Lung (tissue), 12 donors: ENCODE data around the gene DCAF4. TPM values are rescaled to one million over a fixed set of nuclear protein-coding genes. Genes with fewer than 3 reads are reported as not detected.
"Not testable (repeated sequence)": the region's sequence is repeated elsewhere in the genome, so short reads cannot be mapped to it uniquely, and the experiment has no call there.

Source experiments
- ATAC-seq: fragments of 200-7000 bp; cut with Tn5 transposase; one replicate; pipeline ENCODE4 v1.9.1; 2020; ENCODE audit warnings: moderate number of reproducible peaks; ENCODE audit not compliant: insufficient read depth, low FRiP score
- DNase-seq, 3 donors: peaks; one replicate each; pipeline ENCODE4 v3.0.0-alpha.2; 2013 to 2017
- H3K27ac ChIP-seq, 2 donors: one replicate each; pipeline ENCODE4 v1.5.1; 2013; ENCODE audit warnings: mild to moderate bottlenecking in 2 of 2, moderate library complexity in 2 of 2, control low read depth in 1 of 2, inconsistent platforms in 1 of 2, low read depth in 1 of 2, low read length in 1 of 2
- H3K27me3 ChIP-seq, 3 donors: one replicate each; pipeline ENCODE4 v1.5.1; 2013; ENCODE audit warnings: low read length in 2 of 3; ENCODE audit not compliant: control insufficient read depth in 3 of 3, insufficient read depth in 3 of 3
- H3K36me3 ChIP-seq, 4 donors: one replicate each; pipeline ENCODE4 v1.5.1; 2013; ENCODE audit warnings: low read length in 4 of 4, mild to moderate bottlenecking in 1 of 4, moderate library complexity in 1 of 4; ENCODE audit not compliant: control insufficient read depth in 4 of 4, insufficient read depth in 4 of 4
- H3K4me1 ChIP-seq, 5 donors: one replicate each; pipeline ENCODE4 v1.5.1; 2013; ENCODE audit warnings: low read length in 5 of 5, mild to moderate bottlenecking in 2 of 5, moderate library complexity in 1 of 5; ENCODE audit not compliant: control insufficient read depth in 5 of 5, insufficient read depth in 5 of 5
- H3K4me3 ChIP-seq: one replicate; pipeline ENCODE4 v1.5.1; 2013; ENCODE audit warnings: mild to moderate bottlenecking, control low read depth, moderate library complexity
- H3K9ac ChIP-seq, 2 donors: one replicate each; pipeline ENCODE4 v1.5.1; 2013; ENCODE audit warnings: low read length in 2 of 2, control low read depth in 1 of 2; ENCODE audit not compliant: insufficient read depth in 1 of 2
- H3K9me3 ChIP-seq, 4 donors: one replicate each; pipeline ENCODE4 v1.5.1; 2013; ENCODE audit warnings: low read length in 3 of 4, mild to moderate bottlenecking in 1 of 4, moderate library complexity in 1 of 4; ENCODE audit not compliant: control insufficient read depth in 4 of 4, insufficient read depth in 3 of 4
- WGBS, 2 donors: extraction: QIAGEN DNeasy Blood & Tissue Kit; methylation state at CpG; one replicate each; pipeline ENCODE4 v1.1.7; 2013; 5-methylcytosine and 5-hydroxymethylcytosine counted together
- polyA plus RNA-seq, 2 donors: library from polyadenylated mRNA; stranded (reverse); fragments of 200-250 nt; gene quantifications; one replicate each; pipeline ENCODE4 v1.2.1, GENCODE V29; 2013
- total RNA-seq, 2 donors: library from RNA; depleted of rRNA in 1 of 2; stranded (reverse); fragments of >200 nt in 1 of 2; gene quantifications; one replicate each; pipeline ENCODE4 v1.2.1, GENCODE V29; 2014 to 2021
- TF ChIP-seq, protein P1 (sequence below): IDR thresholded peaks from 2 replicates; pipeline ENCODE4 v1.5.1; 2012; ENCODE audit warnings: mild to moderate bottlenecking; ENCODE audit errors: control extremely low read depth, extremely low read depth
- donor health status: control.
- donor health status: control.
- donor health status: Bipolar disorder and iron deficiency.
- donor health status: healthy.
- donor health status: DM: yes; HTN: yes; CAD: no.

The DCAF4 gene
- total and polyA plus RNA-seq, 4 donors, result 5.2 to 13.5 (median 11.2) TPM

DNA sequence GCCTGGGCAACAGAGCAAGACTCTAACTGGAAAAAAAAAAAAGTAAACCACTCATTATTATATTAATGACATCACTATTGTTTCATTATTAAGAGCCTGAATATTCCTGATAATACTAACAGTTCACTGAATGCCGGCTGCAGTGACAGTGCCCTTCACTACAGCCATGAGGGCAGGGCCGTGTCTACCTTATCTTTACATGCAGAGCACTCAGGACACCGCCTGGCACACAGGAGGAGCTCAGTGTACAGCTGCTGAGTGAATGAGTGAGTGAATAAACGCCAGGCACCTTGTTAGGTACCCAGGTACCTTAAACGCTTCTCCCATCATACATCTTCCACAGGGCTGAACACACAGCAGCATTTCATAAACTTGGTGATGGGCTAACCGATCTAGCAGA lies 77.4 kb downstream of the DCAF4 start:
- Histone ChIP-seq H3K4me1 (peaks cover 0 to 8% (median 0%) of the 10 kb centered on the region in 5 donors), H3K9ac (no peak overlapping the region), H3K9me3 (no peaks in the 10 kb centered on the region), H3K27me3 (no peaks in the 10 kb centered on the region), H3K4me3 (no peak overlapping the region), H3K36me3 (peaks cover 0 to 22% (median 4%) of the 10 kb centered on the region in 4 donors), H3K27ac (no peak overlapping the region)
- ATAC-seq, result no peak
- WGBS, 2 donors, result 90 to 92% methylated on average over 6 of the region's 6 CpGs
- TF ChIP-seq, protein P1, sequence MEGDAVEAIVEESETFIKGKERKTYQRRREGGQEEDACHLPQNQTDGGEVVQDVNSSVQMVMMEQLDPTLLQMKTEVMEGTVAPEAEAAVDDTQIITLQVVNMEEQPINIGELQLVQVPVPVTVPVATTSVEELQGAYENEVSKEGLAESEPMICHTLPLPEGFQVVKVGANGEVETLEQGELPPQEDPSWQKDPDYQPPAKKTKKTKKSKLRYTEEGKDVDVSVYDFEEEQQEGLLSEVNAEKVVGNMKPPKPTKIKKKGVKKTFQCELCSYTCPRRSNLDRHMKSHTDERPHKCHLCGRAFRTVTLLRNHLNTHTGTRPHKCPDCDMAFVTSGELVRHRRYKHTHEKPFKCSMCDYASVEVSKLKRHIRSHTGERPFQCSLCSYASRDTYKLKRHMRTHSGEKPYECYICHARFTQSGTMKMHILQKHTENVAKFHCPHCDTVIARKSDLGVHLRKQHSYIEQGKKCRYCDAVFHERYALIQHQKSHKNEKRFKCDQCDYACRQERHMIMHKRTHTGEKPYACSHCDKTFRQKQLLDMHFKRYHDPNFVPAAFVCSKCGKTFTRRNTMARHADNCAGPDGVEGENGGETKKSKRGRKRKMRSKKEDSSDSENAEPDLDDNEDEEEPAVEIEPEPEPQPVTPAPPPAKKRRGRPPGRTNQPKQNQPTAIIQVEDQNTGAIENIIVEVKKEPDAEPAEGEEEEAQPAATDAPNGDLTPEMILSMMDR, result no peak
- no peak for DNase-seq

DNA sequence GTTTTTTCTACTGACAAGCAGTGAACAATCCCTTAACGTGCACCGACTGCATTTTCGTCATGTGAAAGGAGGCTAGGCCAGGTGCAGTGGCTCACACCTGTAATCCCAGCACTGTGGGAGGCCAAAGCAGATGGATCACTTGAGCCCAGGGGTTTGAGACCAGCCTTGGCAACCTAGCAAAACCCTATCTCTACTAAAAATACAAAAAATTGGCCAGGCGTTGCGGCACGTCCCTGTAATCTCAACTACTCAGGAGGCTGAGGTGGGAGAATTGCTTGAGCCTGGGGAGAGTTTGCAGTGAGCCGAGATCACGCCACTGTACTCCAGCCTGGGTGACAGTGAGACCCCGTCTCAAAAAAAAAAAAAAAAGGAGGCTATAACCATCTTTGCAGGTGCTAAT lies 78.4 kb downstream of the DCAF4 start:
- ATAC-seq, H3K4me1 ChIP-seq, DNase-seq, H3K9ac ChIP-seq, H3K27ac ChIP-seq, H3K9me3 ChIP-seq, H3K27me3 ChIP-seq, H3K4me3 ChIP-seq: not testable (repeated sequence)
- 96 to 98% methylated on average over 9 of the region's 9 CpGs for WGBS, 2 donors
- peaks cover 0 to 22% (median 8%) of the 10 kb centered on the region in 4 donors for H3K36me3 ChIP-seq

DNA sequence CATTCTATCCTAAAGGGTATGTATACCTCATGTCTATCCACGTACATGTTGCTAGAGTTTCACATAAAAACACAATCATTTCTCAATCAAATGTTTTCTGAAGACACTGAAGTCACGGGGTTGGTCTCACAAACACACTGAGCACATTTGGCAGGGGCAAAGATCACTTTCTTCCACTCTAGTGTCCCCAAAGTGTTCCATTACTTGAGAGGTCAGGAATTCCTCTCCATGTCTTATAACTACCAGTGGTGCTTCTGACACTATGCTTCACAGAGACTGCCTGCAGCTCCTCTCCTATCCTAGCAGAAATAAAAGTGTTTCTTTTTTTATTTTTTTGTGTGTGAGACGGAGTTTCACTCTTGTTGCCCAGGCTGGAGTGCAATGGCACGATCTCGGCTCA lies 81.6 kb downstream of the DCAF4 start:
- TF ChIP-seq, protein P1, result no peak
- DNase-seq (no peak), ATAC-seq (no peak)
- Histone ChIP-seq H3K4me1 (peaks cover 0 to 5% (median 0%) of the 10 kb centered on the region in 5 donors), H3K4me3 (no peak overlapping the region), H3K27ac (no peak overlapping the region), H3K27me3 (no peaks in the 10 kb centered on the region), H3K36me3 (peaks cover 0 to 20% (median 8%) of the 10 kb centered on the region in 4 donors), H3K9ac (no peak overlapping the region), H3K9me3 (no peaks in the 10 kb centered on the region)
- whole genome bisulfite sequencing, 2 donors, result 80 to 85% methylated on average over 5 of the region's 5 CpGs

DNA sequence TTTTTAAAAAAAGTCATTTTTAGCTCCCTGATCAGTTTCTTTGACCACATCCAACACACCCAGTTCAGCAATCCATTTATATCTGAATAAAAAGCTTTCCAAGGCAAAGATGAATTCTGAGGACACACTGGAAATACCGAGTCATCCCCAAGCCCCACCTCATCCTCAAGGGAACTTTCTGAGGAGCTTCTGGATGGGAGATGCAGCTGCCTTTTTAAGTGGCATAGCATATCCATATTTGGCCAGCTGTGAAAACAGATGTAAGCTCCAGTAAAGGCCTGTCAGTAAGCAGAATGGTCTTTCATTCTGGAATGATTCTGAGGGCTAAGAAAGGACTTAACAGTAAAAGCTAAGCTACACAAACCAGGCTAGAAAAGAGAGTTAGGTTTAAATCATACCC lies 82.2 kb downstream of the DCAF4 start:
- Histone ChIP-seq H3K4me1 (peaks cover 0 to 5% (median 0%) of the 10 kb centered on the region in 5 donors), H3K36me3 (peaks cover 0 to 24% (median 8%) of the 10 kb centered on the region in 4 donors), H3K27ac (no peak overlapping the region), H3K9ac (no peak overlapping the region), H3K27me3 (no peaks in the 10 kb centered on the region), H3K9me3 (no peaks in the 10 kb centered on the region), H3K4me3 (no peak overlapping the region)
- TF ChIP-seq, protein P1, result no peak
- DNase-seq (no peak), ATAC-seq (no peak)
- 69 to 92% methylated on average over 1 of the region's 1 CpG for WGBS, 2 donors

Other genes starting within 250 kb of the DCAF4 start
- gene DPF3, start 32.4 kb upstream of the DCAF4 start, total RNA-seq, result 1 to 10 TPM in 1 of 2 donors, under 1 TPM in 1; 0.74 to 3.9 TPM
- gene DPF3, start 32.4 kb upstream of the DCAF4 start, polyA plus RNA-seq, result under 1 TPM; 0.17 to 0.30 TPM
- gene ZFYVE1, start 100.6 kb downstream of the DCAF4 start, total RNA-seq, result 10 to 100 TPM; 17.1 to 17.7 TPM
- gene ZFYVE1, start 100.6 kb downstream of the DCAF4 start, polyA plus RNA-seq, result 10 to 100 TPM in 1 of 2 donors, 1 to 10 TPM in 1; 4.1 to 11.4 TPM
- gene RBM25, start 132.1 kb downstream of the DCAF4 start, total RNA-seq, result 100 to 1,000 TPM in 1 of 2 donors, 10 to 100 TPM in 1; 59.4 to 103 TPM
- 10 to 100 TPM; 27.9 to 50.7 TPM for gene RBM25, start 132.1 kb downstream of the DCAF4 start, polyA plus RNA-seq
- gene PSEN1, start 210.0 kb downstream of the DCAF4 start, total RNA-seq, result 10 to 100 TPM; 52.7 to 64.7 TPM
- gene PSEN1, start 210.0 kb downstream of the DCAF4 start, polyA plus RNA-seq, result 10 to 100 TPM; 33.6 to 48.6 TPM